SJCRH30 (cell line): ENCODE data around the gene PI4K2A. TPM values are rescaled to one million over a fixed set of nuclear protein-coding genes. Genes with fewer than 3 reads are reported as not detected.
"Not testable (repeated sequence)": the region's sequence is repeated elsewhere in the genome, so short reads cannot be mapped to it uniquely, and the experiment has no call there.

Experiments
- DNase-seq, 2 experiments: peaks; one replicate each; pipeline ENCODE4 v3.0.0-alpha.2; 2015 to 2020
- H3K27ac ChIP-seq: fragments of 250-450 bp; sonication (Bioruptor Pico); 2 replicates; pipeline ENCODE4 v1.5.1; 2020; ENCODE audit warnings: mild to moderate bottlenecking, moderate library complexity
- H3K27me3 ChIP-seq: fragments of 250-450 bp; sonication (Bioruptor Pico); 2 replicates; pipeline ENCODE4 v1.5.1; 2020; ENCODE audit warnings: mild to moderate bottlenecking, moderate library complexity
- H3K36me3 ChIP-seq: fragments of 250-450 bp; sonication (Bioruptor Pico); 2 replicates; pipeline ENCODE4 v1.5.1; 2020; ENCODE audit warnings: mild to moderate bottlenecking, moderate library complexity
- H3K4me1 ChIP-seq: fragments of 250-450 bp; sonication (Bioruptor Pico); 2 replicates; pipeline ENCODE4 v1.5.1; 2020; ENCODE audit warnings: mild to moderate bottlenecking, moderate library complexity
- H3K4me3 ChIP-seq: fragments of 250-450 bp; sonication (Bioruptor Pico); 2 replicates; pipeline ENCODE4 v1.5.1; 2020; ENCODE audit warnings: mild to moderate bottlenecking, moderate library complexity
- H3K9me3 ChIP-seq: fragments of 250-450 bp; sonication (Bioruptor Pico); replicated peaks from 2 replicates; pipeline ENCODE4 v1.5.1; 2020; ENCODE audit warnings: mild to moderate bottlenecking, moderate library complexity
- total RNA-seq: library from RNA; depleted of rRNA; stranded (reverse); fragments of >200 nt; shearing (Covaris generic); gene quantifications from 2 replicates; pipeline ENCODE4 v1.2.3, GENCODE V29; 2014

Gene PI4K2A
- total RNA-seq, 1 experiment from 2014 or later, result 19.4 TPM

DNA sequence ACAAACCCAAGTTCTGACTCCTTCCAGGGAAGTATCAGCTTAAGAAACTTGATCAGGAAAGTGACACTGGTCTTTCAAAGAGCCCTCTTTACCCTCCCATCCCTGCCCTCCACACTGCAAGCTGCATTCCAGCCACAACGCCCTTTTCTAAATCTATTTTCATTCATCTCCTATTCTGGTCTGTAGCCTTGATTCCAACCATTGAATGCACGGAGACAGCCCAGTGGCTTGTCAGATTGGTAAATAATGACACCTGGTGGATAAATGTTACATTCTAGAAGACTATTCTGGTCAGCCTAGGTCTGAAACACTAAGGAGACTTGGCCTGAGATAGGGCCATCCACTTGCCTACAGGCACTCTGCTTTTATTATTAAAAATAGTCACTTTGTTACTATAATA lies 28.1 kb upstream of the PI4K2A start:
- DNase-seq, result peak; percentile 29 to 75
- H3K36me3 ChIP-seq, result no peaks in the 10 kb centered on the region
- H3K4me3 ChIP-seq, result no peak overlapping the region
- no peaks in the 10 kb centered on the region for H3K9me3 ChIP-seq
- peaks cover 14% of the 10 kb centered on the region for H3K4me1 ChIP-seq
- no peak overlapping the region for H3K27ac ChIP-seq
- H3K27me3 ChIP-seq, result no peaks in the 10 kb centered on the region

DNA sequence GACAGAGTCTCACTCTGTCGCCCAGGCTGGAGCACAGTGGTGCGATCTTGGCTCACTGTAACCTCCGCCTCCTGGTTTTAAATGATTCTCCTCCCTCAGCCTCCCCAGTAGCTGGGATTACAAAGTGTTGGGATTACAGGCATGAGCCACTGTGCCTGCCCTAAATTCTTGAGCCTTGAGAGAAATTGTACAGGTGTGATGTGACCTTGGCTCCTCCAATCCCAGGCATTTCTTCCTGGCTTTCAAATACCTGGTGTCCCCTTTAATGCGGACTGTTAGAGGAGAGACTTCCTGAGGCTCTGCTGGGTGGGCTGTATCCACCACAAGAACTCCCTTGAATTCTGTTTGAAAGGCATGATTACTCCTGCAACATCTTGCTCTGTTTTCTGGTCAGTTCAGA lies 22.2 kb upstream of the PI4K2A start:
- H3K4me3 ChIP-seq, result no peak overlapping the region
- no peaks in the 10 kb centered on the region for H3K4me1 ChIP-seq
- H3K9me3 ChIP-seq, result no peaks in the 10 kb centered on the region
- no peak for DNase-seq
- no peaks in the 10 kb centered on the region for H3K27me3 ChIP-seq
- H3K27ac ChIP-seq, result no peak overlapping the region
- H3K36me3 ChIP-seq, result no peaks in the 10 kb centered on the region

DNA sequence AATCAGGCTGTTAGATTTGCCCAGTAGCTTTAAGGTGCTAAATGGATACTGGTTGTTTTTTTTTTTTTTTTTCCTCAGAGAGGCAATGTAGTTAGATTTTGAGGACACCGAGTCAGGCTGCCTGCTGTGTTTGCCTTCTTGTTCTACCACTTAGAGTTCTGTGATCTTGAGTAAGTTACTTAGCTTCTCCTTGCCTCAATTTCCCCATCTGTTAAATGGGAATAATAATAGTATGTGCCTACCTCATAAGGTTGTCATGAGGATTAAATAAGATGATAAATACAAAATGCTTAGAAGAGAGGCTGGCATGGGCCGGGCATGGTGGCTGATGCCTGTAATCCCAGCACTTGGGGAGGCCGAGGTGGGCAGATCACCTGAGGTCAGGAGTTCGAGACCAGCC lies 21.7 kb upstream of the PI4K2A start:
- no peak for DNase-seq
- no peaks in the 10 kb centered on the region for H3K36me3 ChIP-seq
- H3K4me1 ChIP-seq, result no peaks in the 10 kb centered on the region
- H3K27ac ChIP-seq, result no peak overlapping the region
- H3K9me3 ChIP-seq, result no peaks in the 10 kb centered on the region
- H3K4me3 ChIP-seq, result no peak overlapping the region
- no peaks in the 10 kb centered on the region for H3K27me3 ChIP-seq

DNA sequence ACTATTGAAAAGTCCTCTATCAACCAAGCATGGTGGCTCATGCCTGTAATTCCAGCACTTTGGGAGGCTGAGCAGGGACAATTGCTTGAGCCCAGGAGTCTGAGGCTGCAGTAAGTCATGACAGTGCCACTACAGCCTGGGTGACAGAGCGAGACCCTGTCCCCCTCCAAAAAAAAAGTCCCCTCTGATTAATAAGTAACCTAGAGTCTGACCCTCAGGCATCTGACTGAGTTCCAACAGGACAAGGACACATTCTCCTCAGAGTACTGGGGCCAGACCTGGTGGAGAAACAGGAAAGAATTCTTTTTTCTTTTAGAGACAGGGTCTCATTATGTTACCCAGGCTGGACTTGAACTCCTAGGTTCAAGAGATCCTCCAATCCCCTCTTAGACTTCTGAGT lies 17.2 kb upstream of the PI4K2A start:
- no peaks in the 10 kb centered on the region for H3K9me3 ChIP-seq
- no peaks in the 10 kb centered on the region for H3K4me1 ChIP-seq
- no peak overlapping the region for H3K27ac ChIP-seq
- no peak for DNase-seq
- no peaks in the 10 kb centered on the region for H3K36me3 ChIP-seq
- no peaks in the 10 kb centered on the region for H3K27me3 ChIP-seq
- H3K4me3 ChIP-seq, result no peak overlapping the region

DNA sequence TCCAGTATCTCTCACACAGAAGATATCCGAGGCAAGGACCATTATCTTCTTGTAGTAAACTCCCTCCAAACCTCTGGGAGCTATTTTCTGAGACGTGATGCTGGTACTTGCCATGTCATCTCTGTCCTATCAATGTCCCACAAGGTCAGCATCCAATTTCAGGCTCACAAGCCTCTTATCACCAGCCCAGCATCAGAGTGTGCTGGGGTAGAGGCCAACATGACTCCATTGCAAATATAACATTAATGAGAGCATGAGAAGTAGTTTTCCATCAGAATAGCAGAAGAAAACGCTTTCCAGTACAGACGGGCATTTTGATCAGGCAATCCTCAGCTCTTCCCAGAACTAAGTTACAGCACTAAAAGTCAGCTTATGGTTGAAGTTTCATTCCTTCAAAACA lies 12.7 kb upstream of the PI4K2A start:
- H3K36me3 ChIP-seq, result no peaks in the 10 kb centered on the region
- no peak for DNase-seq
- no peaks in the 10 kb centered on the region for H3K27me3 ChIP-seq
- H3K27ac ChIP-seq, result no peak overlapping the region
- no peak overlapping the region for H3K4me3 ChIP-seq
- no peaks in the 10 kb centered on the region for H3K9me3 ChIP-seq
- no peaks in the 10 kb centered on the region for H3K4me1 ChIP-seq

DNA sequence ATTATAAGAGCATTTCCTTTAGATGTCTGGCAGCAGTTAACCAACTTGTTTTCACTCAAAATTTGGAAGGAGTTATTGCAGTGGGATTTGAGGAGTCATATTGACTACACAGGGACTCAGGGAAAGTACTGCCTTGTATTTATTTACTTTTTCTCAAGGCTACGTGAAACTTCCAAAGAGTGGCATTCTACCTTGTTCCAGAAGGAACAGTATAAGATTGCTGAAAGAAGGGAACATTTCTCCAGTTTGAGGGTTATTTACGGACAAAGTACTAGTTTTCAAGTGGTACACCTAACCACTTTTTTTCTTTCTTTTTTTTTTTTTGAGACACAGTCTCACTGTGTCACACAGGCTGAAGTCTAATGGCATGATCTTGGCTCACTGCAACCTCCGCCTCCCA lies 12.2 kb upstream of the PI4K2A start:
- Histone ChIP-seq H3K36me3 (no peaks in the 10 kb centered on the region), H3K4me1 (no peaks in the 10 kb centered on the region), H3K27ac (no peak overlapping the region), H3K4me3 (no peak overlapping the region), H3K9me3 (no peaks in the 10 kb centered on the region), H3K27me3 (no peaks in the 10 kb centered on the region)
- DNase-seq, result no peak

DNA sequence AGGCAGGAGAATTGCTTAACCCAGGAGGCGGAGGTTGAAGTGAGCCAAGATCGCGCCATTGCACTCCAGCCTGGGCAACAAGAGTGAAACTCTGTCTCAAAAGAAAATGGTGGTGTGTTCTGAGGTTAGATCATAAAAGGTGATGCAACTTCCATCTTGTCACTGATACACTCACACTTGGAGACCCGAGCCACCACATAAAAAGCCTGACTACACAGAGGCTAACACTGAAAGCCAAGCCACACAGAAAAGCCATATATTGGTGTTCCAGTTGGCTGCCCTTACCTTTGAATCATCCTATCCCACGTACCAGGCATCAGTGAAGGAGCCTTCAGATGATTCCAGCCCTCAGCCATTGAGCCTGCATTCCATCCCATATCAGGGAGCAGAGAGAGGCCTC lies 11.2 kb upstream of the PI4K2A start:
- Histone ChIP-seq H3K4me1 (no peaks in the 10 kb centered on the region), H3K36me3 (no peaks in the 10 kb centered on the region), H3K27me3 (no peaks in the 10 kb centered on the region), H3K4me3 (no peak overlapping the region), H3K27ac (no peak overlapping the region), H3K9me3 (no peaks in the 10 kb centered on the region)
- no peak for DNase-seq

DNA sequence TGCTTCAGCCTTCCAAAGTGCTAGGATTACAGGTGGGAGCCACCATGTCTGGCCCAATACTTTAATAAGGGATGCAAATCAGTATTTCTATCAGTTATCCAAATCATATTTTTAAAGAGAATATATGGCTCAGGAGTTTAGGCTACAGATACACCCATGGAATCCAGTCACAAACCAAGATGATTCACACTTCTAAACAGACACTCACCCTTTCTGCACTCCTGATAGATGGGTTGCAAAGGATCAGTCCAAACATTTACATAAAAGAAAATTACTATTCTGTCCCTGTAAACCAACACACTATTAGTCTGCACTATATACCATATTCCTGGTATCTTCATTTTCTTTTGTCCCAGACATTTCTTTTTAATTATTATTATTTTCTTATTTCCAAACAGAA lies 9.4 kb upstream of the PI4K2A start:
- no peaks in the 10 kb centered on the region for H3K36me3 ChIP-seq
- H3K9me3 ChIP-seq, result no peaks in the 10 kb centered on the region
- H3K4me1 ChIP-seq, result no peaks in the 10 kb centered on the region
- no peak for DNase-seq
- no peaks in the 10 kb centered on the region for H3K27me3 ChIP-seq
- H3K4me3 ChIP-seq, result no peak overlapping the region
- H3K27ac ChIP-seq, result no peak overlapping the region

DNA sequence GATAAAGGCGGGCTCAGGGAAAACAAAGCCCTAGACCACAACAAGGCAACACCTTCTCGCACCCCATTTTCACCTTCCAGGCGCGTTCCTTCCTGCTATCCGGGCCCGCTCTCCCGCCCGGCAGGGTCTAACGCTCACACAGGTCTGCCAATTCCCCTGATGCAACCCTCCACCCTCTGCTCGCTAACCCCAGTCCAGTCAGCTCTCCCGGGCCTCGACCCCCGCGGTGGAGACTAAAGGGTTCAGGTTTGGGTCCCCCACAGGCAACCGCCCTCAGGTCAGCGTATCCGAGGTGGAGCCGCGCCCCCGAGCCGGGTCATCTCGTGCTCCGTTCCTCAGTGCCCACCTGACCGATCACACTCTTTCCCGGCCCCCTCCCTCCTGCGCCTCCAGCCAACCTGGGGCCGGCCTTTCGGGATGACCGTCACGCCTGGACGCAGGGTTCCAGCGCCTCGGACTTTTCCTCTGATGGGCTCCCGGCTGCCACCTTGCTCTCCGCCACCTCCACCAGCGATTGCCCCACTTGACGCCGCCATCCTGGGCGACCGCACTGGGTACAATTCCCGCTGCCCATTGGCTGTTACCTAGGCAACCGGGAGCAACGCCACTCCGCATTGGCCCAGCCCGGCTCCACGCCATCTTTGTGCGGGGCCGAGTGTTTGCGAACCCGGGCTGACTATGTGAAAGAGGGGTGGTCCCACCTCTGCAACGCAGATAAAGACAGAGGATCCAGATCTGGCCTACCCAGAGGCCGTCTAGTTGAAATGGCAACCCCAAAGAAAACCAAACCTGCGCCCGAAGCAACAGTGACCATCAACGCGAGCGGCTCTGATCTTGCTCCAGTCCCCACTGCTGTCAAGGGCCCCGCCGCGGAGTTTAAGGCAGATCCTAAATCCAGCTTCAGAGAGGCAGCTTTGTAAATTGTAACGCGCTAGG lies 7.3 kb upstream of the PI4K2A start, which contains the start of gene MORN4:
Gene MORN4 (minus strand): TSS at position 552 of the 936 bp plus-strand sequence. CDS start 13,847 bp downstream, outside the sequence.
- Histone ChIP-seq H3K4me3 (peak within 1 kb of the TSS; percentile 73), H3K27ac (no peak within 1 kb of the TSS), H3K4me1 (no peaks in the 10 kb centered on the region), H3K9me3 (no peaks in the 10 kb centered on the region), H3K36me3 (no peaks in the 10 kb centered on the region), H3K27me3 (no peaks in the 10 kb centered on the region)
- DNase-seq, result peak; percentile 95 to 96

DNA sequence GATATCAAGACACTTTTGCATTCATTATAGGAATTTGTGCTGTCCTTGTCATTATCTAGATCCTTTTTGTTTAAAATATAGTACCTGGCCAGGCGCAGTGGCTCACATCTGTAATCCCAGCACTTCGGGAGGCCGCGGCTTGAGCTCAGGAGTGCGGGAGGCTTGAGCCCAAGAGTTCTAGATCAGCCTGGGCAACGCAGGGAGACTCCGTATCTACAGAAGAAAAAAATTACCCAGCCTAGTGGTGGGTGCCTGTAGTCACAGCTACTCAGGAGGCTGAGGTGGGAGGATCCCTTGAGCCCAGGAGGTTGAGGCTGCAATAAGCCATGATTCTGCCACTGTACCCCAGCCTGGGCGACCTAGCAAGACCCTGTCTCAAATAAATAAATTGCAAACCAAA lies 6.5 kb upstream of the PI4K2A start:
- Histone ChIP-seq H3K9me3 (no peaks in the 10 kb centered on the region), H3K27me3 (no peaks in the 10 kb centered on the region), H3K36me3 (no peaks in the 10 kb centered on the region), H3K27ac (no peak overlapping the region), H3K4me1 (no peaks in the 10 kb centered on the region), H3K4me3 (peak overlapping the region; percentile 73)
- DNase-seq, result peak; percentile 11 to 27

DNA sequence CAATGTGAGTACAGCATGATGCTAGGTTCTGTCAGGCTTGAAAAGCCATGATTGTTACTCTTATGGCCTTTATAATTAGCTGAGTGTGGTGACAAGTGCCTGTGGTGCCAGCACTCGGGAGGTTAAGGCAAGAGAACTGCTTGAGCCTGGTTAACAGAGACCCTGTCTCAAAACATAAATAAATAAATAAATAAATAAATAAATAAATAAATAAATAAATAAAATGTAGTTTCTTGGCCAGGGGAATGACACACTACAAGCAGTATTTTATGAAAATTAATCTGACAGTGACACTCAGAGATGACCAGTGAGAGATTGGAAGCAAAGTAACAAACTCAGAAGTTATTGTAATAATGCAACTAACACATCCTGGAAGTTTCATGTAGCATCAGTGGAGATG lies 4.9 kb upstream of the PI4K2A start:
- no peaks in the 10 kb centered on the region for H3K36me3 ChIP-seq
- no peaks in the 10 kb centered on the region for H3K4me1 ChIP-seq
- H3K27ac ChIP-seq, result no peak overlapping the region

DNA sequence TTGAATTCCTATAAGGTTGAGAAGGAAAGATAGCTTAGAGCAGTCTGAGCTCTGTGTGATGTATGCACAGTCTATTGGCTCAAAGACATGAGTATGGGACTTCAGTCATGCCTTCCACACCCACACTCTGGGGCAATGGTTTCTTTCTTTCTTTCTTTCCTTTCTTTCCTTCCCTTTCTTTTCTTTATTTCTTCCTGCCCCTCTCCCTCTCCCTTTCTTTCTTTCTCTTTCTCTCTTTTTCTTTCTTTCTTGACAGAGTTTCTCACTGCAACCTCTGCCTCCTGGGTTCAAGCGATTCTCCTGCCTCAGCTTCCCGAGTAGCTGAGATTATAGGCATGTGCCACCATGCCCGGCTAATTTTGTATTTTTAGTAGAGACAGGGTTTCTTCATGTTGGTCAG lies 1.4 kb upstream of the PI4K2A start:
- H3K4me1 ChIP-seq, H3K27me3 ChIP-seq, H3K9me3 ChIP-seq, H3K36me3 ChIP-seq, H3K4me3 ChIP-seq, DNase-seq, H3K27ac ChIP-seq: not testable (repeated sequence)

More for the DNA sequence above, 4.9 kb upstream of the PI4K2A start:
- no peak for DNase-seq
- H3K4me3 ChIP-seq, result no peak overlapping the region
- H3K9me3 ChIP-seq, result no peaks in the 10 kb centered on the region
- no peaks in the 10 kb centered on the region for H3K27me3 ChIP-seq

DNA sequence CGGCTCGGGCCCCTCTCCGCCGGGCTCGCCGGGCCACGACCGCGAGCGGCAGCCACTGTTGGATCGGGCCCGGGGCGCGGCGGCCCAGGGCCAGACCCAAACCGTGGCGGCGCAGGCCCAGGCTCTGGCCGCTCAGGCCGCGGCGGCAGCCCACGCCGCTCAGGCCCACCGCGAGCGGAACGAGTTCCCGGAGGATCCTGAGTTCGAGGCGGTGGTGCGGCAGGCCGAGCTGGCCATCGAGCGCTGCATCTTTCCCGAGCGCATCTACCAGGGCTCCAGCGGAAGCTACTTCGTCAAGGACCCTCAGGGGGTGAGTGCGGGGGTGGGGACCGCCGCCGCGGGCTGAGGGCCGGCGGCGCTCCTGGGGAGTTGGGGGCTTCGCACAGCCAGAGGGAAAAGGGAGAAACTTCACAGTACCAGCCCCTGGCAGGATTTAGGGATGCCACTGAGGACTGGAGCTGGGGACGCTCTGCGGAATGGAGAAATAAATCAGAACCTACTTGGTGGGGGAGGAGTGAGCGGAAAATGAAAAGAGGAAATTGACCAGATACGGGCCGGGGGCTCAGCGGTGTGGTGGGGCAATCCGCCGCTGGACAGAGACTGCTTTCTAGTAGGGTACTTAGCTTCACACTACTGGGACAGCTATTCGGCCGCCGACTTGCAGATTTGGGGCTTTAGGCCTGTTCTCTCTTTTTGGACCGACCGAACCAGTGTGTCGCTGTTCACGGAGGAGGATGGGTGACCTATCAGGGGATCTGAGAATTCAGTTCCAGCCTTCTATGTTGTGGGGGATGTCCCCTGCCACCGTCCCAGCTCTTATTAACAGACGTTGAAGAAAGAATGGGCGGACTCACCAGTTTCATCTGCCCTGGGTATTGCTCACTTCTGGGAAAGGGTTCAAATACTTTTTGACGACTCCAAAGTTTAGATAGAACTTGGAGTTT lies 669 bp downstream of the PI4K2A start:
- no peak overlapping the region for H3K27ac ChIP-seq

DNA sequence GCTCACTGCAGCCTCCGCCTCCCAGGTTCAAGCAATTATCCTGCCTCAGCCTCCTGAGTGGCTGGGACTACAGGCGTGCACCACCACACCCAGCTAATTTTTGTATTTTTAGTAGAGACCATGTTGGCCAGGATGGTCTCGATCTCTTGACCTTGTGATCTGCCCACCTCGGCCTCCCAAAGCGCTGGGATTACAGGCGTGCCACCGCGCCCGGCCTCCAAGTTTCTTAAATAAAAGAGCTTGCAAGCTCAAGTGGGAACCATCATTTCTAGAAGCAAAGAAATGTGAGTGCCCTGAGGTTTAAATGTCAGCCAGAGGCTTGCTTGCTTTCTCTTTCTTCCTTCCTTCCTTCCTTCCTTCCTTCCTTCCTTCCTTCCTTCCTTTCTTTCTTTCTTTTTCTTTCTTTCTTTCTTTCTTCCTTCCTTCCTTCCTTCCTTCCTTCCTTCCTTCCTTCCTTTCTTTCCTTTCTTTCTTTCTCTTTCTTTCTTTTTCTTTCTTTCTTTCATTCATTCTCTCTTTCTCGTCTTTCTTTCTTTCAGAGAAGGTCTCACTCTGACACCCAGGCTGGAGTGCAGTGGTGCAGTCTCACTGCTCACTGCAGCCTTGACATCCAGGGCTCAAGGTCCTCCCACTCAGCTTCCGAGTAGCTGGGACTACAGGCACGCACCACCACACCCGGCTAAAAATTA lies 2.1 kb downstream of the PI4K2A start:
- not testable (repeated sequence) for DNase-seq, H3K4me3 ChIP-seq, H3K4me1 ChIP-seq, H3K27ac ChIP-seq, H3K27me3 ChIP-seq, H3K9me3 ChIP-seq
- peaks cover 18% of the 10 kb centered on the region for H3K36me3 ChIP-seq

More for the DNA sequence above, 669 bp downstream of the PI4K2A start:
- H3K9me3 ChIP-seq, result no peaks in the 10 kb centered on the region
- no peaks in the 10 kb centered on the region for H3K27me3 ChIP-seq
- peak; percentile 44 to 45 for DNase-seq
- peaks cover 14% of the 10 kb centered on the region for H3K36me3 ChIP-seq
- H3K4me1 ChIP-seq, result peaks cover 5% of the 10 kb centered on the region
- H3K4me3 ChIP-seq, result peak overlapping the region; percentile 67
